LNCaP clone FGC (cell line): ENCODE data around the gene USP38.
"Not testable (repeated sequence)": the region's sequence is repeated elsewhere in the genome, so short reads cannot be mapped to it uniquely, and the experiment has no call there.

ENCODE experiments used
- DNase-seq: peaks from one replicate; pipeline ENCODE4 v3.0.0-alpha.2; 2011; ENCODE audit warnings: low read depth
- H3K4me3 ChIP-seq: 2 replicates; pipeline ENCODE4 v1.5.1; 2011; ENCODE audit warnings: mild to moderate bottlenecking, low read depth, low read length, control low read depth
- TF ChIP-seq, protein P1 (sequence below): IDR thresholded peaks from 2 replicates; pipeline ENCODE4 v1.5.1; 2012; ENCODE audit warnings: mild to moderate bottlenecking; ENCODE audit not compliant: control insufficient read depth, insufficient read depth; ENCODE audit errors: extremely low read depth

USP38 gene, protein sequence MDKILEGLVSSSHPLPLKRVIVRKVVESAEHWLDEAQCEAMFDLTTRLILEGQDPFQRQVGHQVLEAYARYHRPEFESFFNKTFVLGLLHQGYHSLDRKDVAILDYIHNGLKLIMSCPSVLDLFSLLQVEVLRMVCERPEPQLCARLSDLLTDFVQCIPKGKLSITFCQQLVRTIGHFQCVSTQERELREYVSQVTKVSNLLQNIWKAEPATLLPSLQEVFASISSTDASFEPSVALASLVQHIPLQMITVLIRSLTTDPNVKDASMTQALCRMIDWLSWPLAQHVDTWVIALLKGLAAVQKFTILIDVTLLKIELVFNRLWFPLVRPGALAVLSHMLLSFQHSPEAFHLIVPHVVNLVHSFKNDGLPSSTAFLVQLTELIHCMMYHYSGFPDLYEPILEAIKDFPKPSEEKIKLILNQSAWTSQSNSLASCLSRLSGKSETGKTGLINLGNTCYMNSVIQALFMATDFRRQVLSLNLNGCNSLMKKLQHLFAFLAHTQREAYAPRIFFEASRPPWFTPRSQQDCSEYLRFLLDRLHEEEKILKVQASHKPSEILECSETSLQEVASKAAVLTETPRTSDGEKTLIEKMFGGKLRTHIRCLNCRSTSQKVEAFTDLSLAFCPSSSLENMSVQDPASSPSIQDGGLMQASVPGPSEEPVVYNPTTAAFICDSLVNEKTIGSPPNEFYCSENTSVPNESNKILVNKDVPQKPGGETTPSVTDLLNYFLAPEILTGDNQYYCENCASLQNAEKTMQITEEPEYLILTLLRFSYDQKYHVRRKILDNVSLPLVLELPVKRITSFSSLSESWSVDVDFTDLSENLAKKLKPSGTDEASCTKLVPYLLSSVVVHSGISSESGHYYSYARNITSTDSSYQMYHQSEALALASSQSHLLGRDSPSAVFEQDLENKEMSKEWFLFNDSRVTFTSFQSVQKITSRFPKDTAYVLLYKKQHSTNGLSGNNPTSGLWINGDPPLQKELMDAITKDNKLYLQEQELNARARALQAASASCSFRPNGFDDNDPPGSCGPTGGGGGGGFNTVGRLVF

DNA sequence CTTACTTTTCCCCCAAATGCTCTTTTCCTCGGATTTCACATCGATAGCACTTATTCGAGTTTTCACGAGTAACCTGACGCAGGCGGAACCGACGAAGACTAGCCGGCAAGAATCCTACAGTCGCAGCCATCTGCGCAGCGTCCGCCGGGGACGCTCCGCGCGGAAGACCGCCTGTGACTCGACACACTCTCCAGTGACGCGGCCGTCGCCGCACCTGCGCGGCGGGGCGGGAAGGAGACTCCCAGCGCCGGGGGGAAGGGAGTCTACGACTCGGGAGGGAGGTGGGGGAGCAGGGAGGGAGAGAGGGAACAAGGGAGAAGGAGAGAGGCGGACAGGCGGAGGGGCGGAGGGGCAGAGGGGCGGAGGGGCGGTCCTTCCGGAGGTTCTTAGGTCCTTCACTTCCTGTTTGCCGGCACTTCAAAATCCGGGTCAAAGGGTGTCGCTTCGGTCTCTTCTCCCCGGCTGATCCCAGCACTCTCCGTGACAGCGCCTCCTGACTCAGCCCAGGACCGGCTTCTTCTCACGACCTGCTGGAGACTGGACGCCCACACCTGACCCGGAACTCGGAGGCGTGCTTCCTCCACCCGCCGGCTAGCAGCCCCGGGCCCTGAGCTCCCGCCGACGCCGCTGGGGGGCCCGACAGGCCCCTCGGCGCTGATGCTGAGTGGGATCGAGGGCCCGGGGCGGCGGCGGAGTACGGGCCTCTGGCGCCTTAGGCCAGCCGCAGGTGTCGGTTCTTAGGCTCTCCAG is at the start of gene USP38:
Gene USP38, plus strand, starts transcription at position 415 of the 750 bp plus-strand sequence. CDS start 534 bp downstream, outside the sequence.
- H3K4me3 ChIP-seq: peak within 1 kb of the TSS; percentile 78
- TF ChIP-seq, protein P1, sequence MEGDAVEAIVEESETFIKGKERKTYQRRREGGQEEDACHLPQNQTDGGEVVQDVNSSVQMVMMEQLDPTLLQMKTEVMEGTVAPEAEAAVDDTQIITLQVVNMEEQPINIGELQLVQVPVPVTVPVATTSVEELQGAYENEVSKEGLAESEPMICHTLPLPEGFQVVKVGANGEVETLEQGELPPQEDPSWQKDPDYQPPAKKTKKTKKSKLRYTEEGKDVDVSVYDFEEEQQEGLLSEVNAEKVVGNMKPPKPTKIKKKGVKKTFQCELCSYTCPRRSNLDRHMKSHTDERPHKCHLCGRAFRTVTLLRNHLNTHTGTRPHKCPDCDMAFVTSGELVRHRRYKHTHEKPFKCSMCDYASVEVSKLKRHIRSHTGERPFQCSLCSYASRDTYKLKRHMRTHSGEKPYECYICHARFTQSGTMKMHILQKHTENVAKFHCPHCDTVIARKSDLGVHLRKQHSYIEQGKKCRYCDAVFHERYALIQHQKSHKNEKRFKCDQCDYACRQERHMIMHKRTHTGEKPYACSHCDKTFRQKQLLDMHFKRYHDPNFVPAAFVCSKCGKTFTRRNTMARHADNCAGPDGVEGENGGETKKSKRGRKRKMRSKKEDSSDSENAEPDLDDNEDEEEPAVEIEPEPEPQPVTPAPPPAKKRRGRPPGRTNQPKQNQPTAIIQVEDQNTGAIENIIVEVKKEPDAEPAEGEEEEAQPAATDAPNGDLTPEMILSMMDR: peak; percentile 15; the same call in 1 of the 2 replicates
- DNase-seq: peak; percentile 87

DNA sequence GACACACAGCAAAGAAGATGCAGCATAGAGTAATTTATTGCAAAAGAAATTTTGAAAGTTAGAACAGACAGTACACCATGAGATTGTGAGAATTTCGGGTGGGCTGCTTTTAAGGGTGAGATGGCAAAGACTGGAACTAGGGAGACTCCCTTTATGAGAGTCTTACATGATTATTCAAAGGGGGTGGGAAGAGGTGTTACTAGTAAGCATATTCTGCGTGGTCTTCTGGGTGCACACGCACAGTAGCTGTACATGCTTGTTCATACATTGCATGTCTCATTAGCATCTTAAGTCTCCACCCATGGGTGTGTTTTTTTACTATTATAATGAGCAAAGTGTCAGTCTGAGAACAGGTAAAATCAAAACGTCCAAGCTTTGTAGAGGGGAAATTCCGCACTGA is 49.4 kb upstream of the USP38 start:
- H3K4me3 ChIP-seq: no peak overlapping the region
- TF ChIP-seq, protein P1: no peak
- DNase-seq: no peak

DNA sequence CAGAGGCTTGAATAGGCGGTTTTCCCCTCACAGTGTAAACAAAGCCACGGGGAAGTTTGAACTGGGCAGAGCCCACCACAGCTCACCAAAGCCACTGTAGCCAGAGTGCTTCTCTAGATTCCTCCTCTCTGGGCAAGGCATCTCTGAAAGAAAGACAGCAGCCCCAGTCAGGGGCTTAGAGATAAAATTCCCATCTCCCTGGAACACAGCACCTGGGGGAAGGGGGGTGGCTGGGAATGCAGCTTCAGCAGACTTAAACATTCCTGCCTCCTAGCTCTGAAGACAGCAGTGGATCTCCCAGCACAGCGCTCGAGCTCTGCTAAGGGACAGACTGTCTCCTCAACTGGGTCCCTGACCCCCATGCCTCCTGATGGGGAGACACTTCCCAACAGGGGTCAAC is 44.0 kb upstream of the USP38 start:
- TF ChIP-seq, protein P1: no peak
- H3K4me3 ChIP-seq: no peak overlapping the region
- DNase-seq: no peak

DNA sequence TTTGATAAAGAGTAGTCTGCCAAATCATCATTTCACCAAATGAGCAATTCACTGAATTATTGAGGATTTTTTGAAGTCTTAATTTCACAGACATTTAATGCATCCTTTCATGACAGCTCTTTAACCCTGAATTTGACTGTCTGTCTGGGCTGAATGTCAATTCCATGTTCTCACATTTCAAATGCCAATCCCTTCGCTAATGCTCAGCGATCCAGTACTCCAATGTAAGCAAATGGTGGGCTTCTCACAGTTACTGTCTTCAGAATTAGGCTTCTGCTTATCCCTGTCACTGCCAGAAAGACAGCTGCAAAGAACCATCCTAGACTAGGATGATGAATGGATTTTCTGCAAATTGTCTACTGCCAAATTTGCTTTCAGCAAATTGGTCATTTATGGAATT is 36.2 kb upstream of the USP38 start:
- DNase-seq: no peak
- TF ChIP-seq, protein P1: no peak

DNA sequence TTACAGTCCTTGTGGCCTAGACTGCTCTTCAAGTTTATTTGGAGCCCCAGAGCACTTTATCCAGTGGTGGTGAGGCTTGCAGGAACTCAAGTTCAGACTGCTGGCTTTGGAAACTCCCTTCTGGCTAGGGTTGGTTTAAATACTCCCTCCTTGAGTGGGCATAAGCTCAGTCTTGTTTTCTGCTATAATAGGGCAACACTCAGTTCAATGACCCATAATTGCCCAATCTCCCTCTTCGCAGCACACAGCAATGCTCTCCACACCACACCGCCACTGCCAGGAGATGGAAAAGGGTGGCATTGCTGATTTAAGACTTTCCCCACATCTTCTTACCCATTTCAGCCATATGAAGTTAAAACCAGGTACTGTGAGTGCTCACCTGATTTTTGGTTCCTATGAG is 27.9 kb upstream of the USP38 start:
- no peak for DNase-seq
- no peak overlapping the region for H3K4me3 ChIP-seq

More for the DNA sequence above, 36.2 kb upstream of the USP38 start:
- H3K4me3 ChIP-seq: no peak overlapping the region

DNA sequence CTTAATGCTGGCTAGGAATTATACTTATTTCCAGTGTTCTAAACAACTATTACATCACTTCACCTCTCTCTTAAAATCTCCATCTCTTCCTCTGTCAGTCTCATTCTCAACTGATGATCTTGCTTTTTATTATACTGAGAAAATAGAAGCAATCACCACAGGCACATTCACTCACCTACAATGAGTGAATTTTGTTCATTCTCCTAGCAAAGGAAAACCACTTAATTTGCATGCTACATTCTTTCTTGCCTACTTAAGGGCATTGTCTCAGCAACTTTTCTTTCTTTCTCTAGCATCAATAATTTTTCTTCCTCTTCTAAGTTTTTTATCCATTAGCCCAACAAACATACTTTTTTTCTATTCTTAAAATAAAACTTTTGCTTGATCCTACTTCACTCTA is 21.1 kb upstream of the USP38 start:
- TF ChIP-seq, protein P1: no peak
- DNase-seq: no peak
- H3K4me3 ChIP-seq: no peak overlapping the region

More for the DNA sequence above, 27.9 kb upstream of the USP38 start:
- TF ChIP-seq, protein P1: no peak

DNA sequence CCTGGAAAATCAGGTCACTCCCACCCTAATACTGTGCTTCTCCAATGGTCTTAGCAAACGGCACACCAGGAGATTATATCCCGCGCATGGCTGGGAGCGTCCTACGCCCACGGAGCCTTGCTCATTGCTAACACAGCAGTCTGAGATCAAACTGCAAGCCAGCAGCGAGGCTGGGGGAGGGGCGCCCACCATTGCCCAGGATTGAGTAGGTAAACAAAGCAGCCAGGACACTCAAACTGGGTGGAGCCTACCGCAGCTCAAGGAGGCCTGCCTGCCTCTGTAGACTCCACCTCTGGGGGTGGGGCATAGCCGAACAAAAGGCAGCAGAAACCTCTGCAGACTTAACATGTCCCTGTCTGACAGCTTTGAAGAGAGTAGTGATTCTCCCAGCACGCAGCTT is 18.0 kb upstream of the USP38 start:
- not testable (repeated sequence) for DNase-seq, H3K4me3 ChIP-seq
